ENCODE measurements around the gene BRME1.

Gene BRME1

DNA sequence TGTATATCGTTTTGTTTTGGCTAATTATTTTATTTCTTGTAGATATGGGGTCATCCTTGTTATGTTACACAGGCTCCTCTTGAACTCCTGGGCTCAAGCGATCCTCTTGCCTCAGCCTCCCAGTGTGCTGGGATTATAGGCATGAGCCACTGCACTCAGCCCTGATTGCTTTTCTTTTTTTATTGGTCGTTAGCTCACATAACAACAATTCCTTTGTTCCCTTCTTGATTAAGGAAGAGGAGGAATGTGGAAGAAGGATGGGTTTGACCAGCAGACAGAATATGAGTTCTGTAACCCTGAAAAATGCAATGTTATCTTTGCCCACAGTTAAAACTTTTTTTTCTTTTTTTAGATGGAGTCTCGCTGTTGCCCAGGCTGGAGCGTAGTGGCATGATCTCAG, 11.4 kb downstream of the BRME1 start:
- DNase-seq, result no peak
- Histone ChIP-seq H4K20me1 (ENCODE audit: insufficient read depth, low read length) (no peaks in the 10 kb centered on the region), H3K9ac (ENCODE audit: low read depth, low read length) (no peak overlapping the region), H2AFZ (ENCODE audit: low read depth, low read length) (no peak overlapping the region), H3K79me2 (ENCODE audit: insufficient read depth, low read length) (peaks cover 13% of the 10 kb centered on the region; the same call in 1 of the 2 replicates), H3K4me2 (ENCODE audit: insufficient read depth, low read length) (no peak overlapping the region), H3K36me3 (ENCODE audit: insufficient read depth, low read length) (peaks cover 53% of the 10 kb centered on the region), H3K4me3 (ENCODE audit: low read depth in 1 of 2, low read length in 2 of 2) (no peak overlapping the region), H3K9me3 (ENCODE audit: insufficient read depth, low read length, severe bottlenecking) (no peaks in the 10 kb centered on the region), H3K27me3 (ENCODE audit: insufficient read depth, low read length, poor library complexity) (no peaks in the 10 kb centered on the region), H3K4me1 (ENCODE audit: insufficient read depth, low read length) (peaks cover 11% of the 10 kb centered on the region; the same call in 1 of the 2 replicates), H3K27ac (ENCODE audit: low read length) (no peak overlapping the region)
- no peak for ATAC-seq (ENCODE audit: insufficient read depth, low read depth)
- TF ChIP-seq CTCF (IDR thresholded peaks at IDR 0.05; ENCODE audit: borderline replicate concordance, extremely low read depth, low read length, poor library complexity, severe bottlenecking), result no peak
- TF ChIP-seq EZH2 (IDR thresholded peaks at IDR 0.05; ENCODE audit: borderline replicate concordance, low read depth, low read length, severe bottlenecking), result no peak

GRCh38 chr19:13892870-13893269, 13.0 kb downstream of the BRME1 start:
- Histone ChIP-seq H3K9me3 (ENCODE audit: insufficient read depth, low read length, severe bottlenecking) (no peaks in the 10 kb centered on the region), H3K4me2 (ENCODE audit: insufficient read depth, low read length) (no peak overlapping the region), H2AFZ (ENCODE audit: low read depth, low read length) (no peak overlapping the region), H3K4me1 (ENCODE audit: insufficient read depth, low read length) (no peaks in the 10 kb centered on the region), H3K27ac (ENCODE audit: low read length) (no peak overlapping the region), H4K20me1 (ENCODE audit: insufficient read depth, low read length) (no peaks in the 10 kb centered on the region), H3K36me3 (ENCODE audit: insufficient read depth, low read length) (peaks cover 61% of the 10 kb centered on the region), H3K79me2 (ENCODE audit: insufficient read depth, low read length) (peaks cover 8% of the 10 kb centered on the region; the same call in 1 of the 2 replicates), H3K4me3 (ENCODE audit: low read depth in 1 of 2, low read length in 2 of 2) (no peak overlapping the region), H3K27me3 (ENCODE audit: insufficient read depth, low read length, poor library complexity) (no peaks in the 10 kb centered on the region), H3K9ac (ENCODE audit: low read depth, low read length) (no peak overlapping the region)
- no peak for DNase-seq
- ATAC-seq (ENCODE audit: insufficient read depth, low read depth), result no peak
- TF ChIP-seq EZH2 (IDR thresholded peaks at IDR 0.05; ENCODE audit: borderline replicate concordance, low read depth, low read length, severe bottlenecking) (no peak), CTCF (IDR thresholded peaks at IDR 0.05; ENCODE audit: borderline replicate concordance, extremely low read depth, low read length, poor library complexity, severe bottlenecking) (no peak)

GRCh38 chr19:13890136-13890535, 15.8 kb downstream of the BRME1 start:
- no peak overlapping the region for H3K4me3 ChIP-seq (ENCODE audit: low read depth in 1 of 2, low read length in 2 of 2)
- ATAC-seq (ENCODE audit: insufficient read depth, low read depth) (no peak), DNase-seq (no peak)
- no peak overlapping the region for H2AFZ ChIP-seq (ENCODE audit: low read depth, low read length)
- H3K9ac ChIP-seq (ENCODE audit: low read depth, low read length), result no peak overlapping the region
- peaks cover 55% of the 10 kb centered on the region for H3K36me3 ChIP-seq (ENCODE audit: insufficient read depth, low read length)
- no peaks in the 10 kb centered on the region for H4K20me1 ChIP-seq (ENCODE audit: insufficient read depth, low read length)
- H3K9me3 ChIP-seq (ENCODE audit: insufficient read depth, low read length, severe bottlenecking), result no peaks in the 10 kb centered on the region
- H3K27ac ChIP-seq (ENCODE audit: low read length), result no peak overlapping the region
- H3K27me3 ChIP-seq (ENCODE audit: insufficient read depth, low read length, poor library complexity), result no peaks in the 10 kb centered on the region
- H3K4me2 ChIP-seq (ENCODE audit: insufficient read depth, low read length), result no peak overlapping the region
- 0 out of 2 replicates have a peak, but pooled peaks cover 3% of the 10 kb centered on the region for H3K4me1 ChIP-seq (ENCODE audit: insufficient read depth, low read length)
- no peaks in the 10 kb centered on the region for H3K79me2 ChIP-seq (ENCODE audit: insufficient read depth, low read length)
- no peak for TF ChIP-seq CTCF (IDR thresholded peaks at IDR 0.05; ENCODE audit: borderline replicate concordance, extremely low read depth, low read length, poor library complexity, severe bottlenecking)
- no peak for TF ChIP-seq EZH2 (IDR thresholded peaks at IDR 0.05; ENCODE audit: borderline replicate concordance, low read depth, low read length, severe bottlenecking)

DNA sequence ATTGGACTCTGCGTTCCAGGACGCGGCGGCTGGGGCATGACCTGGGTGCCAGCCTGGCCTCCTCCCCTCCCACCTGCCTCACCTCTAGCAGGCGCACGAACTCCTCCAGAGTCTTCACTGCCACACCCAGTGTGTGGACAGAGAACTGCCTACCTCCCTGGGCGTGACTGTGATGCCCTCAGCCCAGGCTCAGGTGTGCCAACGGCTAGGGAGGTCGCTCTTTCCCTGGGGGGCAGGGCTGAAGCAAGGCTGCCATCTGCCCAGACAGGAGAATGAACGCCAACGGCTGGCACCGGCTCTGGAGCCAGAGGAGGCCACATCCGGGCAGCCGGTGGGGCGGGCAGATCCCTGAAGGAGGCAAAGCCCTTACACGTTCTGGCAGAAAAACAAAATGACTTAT, 17.6 kb downstream of the BRME1 start:
- H3K27ac ChIP-seq (ENCODE audit: low read length), result no peak overlapping the region
- no peaks in the 10 kb centered on the region for H3K79me2 ChIP-seq (ENCODE audit: insufficient read depth, low read length)
- no peaks in the 10 kb centered on the region for H3K27me3 ChIP-seq (ENCODE audit: insufficient read depth, low read length, poor library complexity)
- no peak overlapping the region for H3K4me3 ChIP-seq (ENCODE audit: low read depth in 1 of 2, low read length in 2 of 2)
- no peak for DNase-seq
- H3K9ac ChIP-seq (ENCODE audit: low read depth, low read length), result no peak overlapping the region
- H2AFZ ChIP-seq (ENCODE audit: low read depth, low read length), result no peak overlapping the region
- H4K20me1 ChIP-seq (ENCODE audit: insufficient read depth, low read length), result no peaks in the 10 kb centered on the region
- no peaks in the 10 kb centered on the region for H3K9me3 ChIP-seq (ENCODE audit: insufficient read depth, low read length, severe bottlenecking)
- H3K36me3 ChIP-seq (ENCODE audit: insufficient read depth, low read length), result peaks cover 41% of the 10 kb centered on the region
- no peak for TF ChIP-seq EZH2 (IDR thresholded peaks at IDR 0.05; ENCODE audit: borderline replicate concordance, low read depth, low read length, severe bottlenecking)
- TF ChIP-seq CTCF (IDR thresholded peaks at IDR 0.05; ENCODE audit: borderline replicate concordance, extremely low read depth, low read length, poor library complexity, severe bottlenecking), result no peak
- H3K4me2 ChIP-seq (ENCODE audit: insufficient read depth, low read length), result no peak overlapping the region
- peaks cover 15% of the 10 kb centered on the region for H3K4me1 ChIP-seq (ENCODE audit: insufficient read depth, low read length)
- ATAC-seq (ENCODE audit: insufficient read depth, low read depth), result no peak
